ENCODE data around the gene MON2.

GRCh38 chr12:62604871-62605270 lies 138.2 kb downstream of the MON2 start:
- TF ChIP-seq CTCF (IDR thresholded peaks at IDR 0.05 in 2 of 3, conservative IDR thresholded peaks at IDR 0.05 in 1 of 3; ENCODE audit: control insufficient read depth in 2 of 3, extremely low read depth in 1 of 3, insufficient read depth in 1 of 3, low read depth in 3 of 3, low read length in 3 of 3) = no peak
- TF ChIP-seq BCL11A (IDR thresholded peaks at IDR 0.05; ENCODE audit: low read depth, low read length) = no peak
- TF ChIP-seq, protein P1, sequence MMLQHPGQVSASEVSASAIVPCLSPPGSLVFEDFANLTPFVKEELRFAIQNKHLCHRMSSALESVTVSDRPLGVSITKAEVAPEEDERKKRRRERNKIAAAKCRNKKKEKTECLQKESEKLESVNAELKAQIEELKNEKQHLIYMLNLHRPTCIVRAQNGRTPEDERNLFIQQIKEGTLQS (IDR thresholded peaks at IDR 0.05; ENCODE audit: borderline replicate concordance, extremely low read depth, low read depth, low read length) = no peak
- TF ChIP-seq, protein P2, sequence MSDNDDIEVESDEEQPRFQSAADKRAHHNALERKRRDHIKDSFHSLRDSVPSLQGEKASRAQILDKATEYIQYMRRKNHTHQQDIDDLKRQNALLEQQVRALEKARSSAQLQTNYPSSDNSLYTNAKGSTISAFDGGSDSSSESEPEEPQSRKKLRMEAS (IDR thresholded peaks at IDR 0.05; ENCODE audit: low read depth, low read length) = no peak
- TF ChIP-seq POLR2A (IDR thresholded peaks at IDR 0.05; ENCODE audit: low read depth, low read length) = no peak
- TF ChIP-seq CUX1 (IDR thresholded peaks at IDR 0.05; ENCODE audit: insufficient replicate concordance, low read depth, low read length) = no peak
